Lower leg skin (tissue), 4 donors: ENCODE measurements around the gene FAM151A. TPM values are rescaled to one million over a fixed set of nuclear protein-coding genes. Genes with fewer than 3 reads are reported as not detected.

Experiments used
- DNase-seq, 2 donors: peaks; one replicate each; pipeline ENCODE4 v3.0.0-alpha.2; 2019; ENCODE audit warnings: low spot score in 2 of 2
- H3K4me3 ChIP-seq: fragments of 200-600 bp; sonication (generic); 2 replicates; pipeline ENCODE4 v1.5.1; 2017; ENCODE audit warnings: mild to moderate bottlenecking, low read depth; ENCODE audit not compliant: poor library complexity, severe bottlenecking
- POLR2A ChIP-seq, 2 donors: fragments of 450-650 bp; IDR thresholded peaks; one replicate each; pipeline ENCODE4 v1.6.1; 2016 to 2017; ENCODE audit warnings: antibody characterized with exemption in 2 of 2, mild to moderate bottlenecking in 1 of 2, moderate library complexity in 1 of 2
- whole genome bisulfite sequencing, 2 donors: methylation state at CpG; one replicate each; pipeline ENCODE4 v1.1.5; 2018; 5-methylcytosine and 5-hydroxymethylcytosine counted together
- intact Hi-C: fragments of 100-400 bp; cut with DNase I; formaldehyde crosslinking; loops from one replicate; pipeline ENCODE4 v1.15.0; 2023; ENCODE audit warnings: low total_unique reads
- total RNA-seq, 4 donors: library from RNA; depleted of rRNA; stranded (reverse); fragments of >200 nt; gene quantifications; one replicate each; pipeline ENCODE4 v1.1.0, GENCODE V29; 2016
- TF ChIP-seq, protein P1 (sequence below), 3 donors: fragments of 450-650 bp; IDR thresholded peaks; one replicate each; pipeline ENCODE4 v1.5.1; 2016; ENCODE audit warnings: antibody characterized with exemption in 3 of 3, mild to moderate bottlenecking in 3 of 3, moderate library complexity in 2 of 3

Gene FAM151A
- total RNA-seq, 4 donors from 2014 or later = not detected

DNA sequence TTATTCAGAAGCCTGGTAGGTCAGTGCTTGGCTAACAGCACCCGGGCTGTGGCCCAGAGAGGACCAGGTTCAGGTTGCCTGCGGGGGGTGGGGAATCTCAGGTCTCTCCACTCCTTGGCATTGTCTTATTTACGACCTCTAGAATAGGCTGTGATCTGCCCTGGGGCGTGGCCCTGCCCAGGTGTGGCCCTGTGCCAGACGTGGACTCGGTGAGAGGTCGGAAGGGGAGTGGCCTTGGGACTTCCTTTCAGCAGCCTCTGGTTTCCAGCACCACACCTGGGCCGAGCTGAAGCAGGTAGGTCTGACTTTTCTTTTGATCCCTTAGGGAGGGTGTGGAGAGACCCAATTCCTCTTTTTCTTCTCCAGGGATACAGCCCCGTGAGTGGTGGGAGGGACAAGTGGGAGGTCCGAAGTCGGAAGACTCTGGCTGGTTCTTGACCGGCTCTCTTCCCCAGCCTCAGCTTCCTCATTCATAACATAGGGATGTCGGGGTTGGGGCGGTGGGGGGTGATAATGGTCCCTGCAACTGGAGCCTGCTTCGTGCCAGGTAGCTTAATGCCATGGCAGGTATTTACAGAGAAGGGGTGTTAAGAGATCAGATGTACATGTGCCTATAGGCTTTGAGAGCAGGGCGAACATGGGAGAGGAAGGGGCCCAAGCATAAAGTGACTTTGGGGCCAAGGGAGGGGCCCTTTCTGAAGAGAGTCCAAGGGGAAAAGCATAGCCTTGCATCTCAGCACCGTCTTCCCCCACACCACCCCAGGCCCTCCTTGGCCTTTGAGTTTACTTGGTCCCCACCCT, 58.8 kb downstream of the FAM151A start:
- intact Hi-C loops = no loop called here
- DNase-seq = no peak
- TF ChIP-seq, protein P1, sequence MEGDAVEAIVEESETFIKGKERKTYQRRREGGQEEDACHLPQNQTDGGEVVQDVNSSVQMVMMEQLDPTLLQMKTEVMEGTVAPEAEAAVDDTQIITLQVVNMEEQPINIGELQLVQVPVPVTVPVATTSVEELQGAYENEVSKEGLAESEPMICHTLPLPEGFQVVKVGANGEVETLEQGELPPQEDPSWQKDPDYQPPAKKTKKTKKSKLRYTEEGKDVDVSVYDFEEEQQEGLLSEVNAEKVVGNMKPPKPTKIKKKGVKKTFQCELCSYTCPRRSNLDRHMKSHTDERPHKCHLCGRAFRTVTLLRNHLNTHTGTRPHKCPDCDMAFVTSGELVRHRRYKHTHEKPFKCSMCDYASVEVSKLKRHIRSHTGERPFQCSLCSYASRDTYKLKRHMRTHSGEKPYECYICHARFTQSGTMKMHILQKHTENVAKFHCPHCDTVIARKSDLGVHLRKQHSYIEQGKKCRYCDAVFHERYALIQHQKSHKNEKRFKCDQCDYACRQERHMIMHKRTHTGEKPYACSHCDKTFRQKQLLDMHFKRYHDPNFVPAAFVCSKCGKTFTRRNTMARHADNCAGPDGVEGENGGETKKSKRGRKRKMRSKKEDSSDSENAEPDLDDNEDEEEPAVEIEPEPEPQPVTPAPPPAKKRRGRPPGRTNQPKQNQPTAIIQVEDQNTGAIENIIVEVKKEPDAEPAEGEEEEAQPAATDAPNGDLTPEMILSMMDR (IDR thresholded peaks at IDR 0.05) = no peak
- no peak for TF ChIP-seq POLR2A (IDR thresholded peaks at IDR 0.05)
- no peak overlapping the region for H3K4me3 ChIP-seq
- 62 to 65% methylated on average over 17 of the region's 17 CpGs for WGBS, 2 donors

DNA sequence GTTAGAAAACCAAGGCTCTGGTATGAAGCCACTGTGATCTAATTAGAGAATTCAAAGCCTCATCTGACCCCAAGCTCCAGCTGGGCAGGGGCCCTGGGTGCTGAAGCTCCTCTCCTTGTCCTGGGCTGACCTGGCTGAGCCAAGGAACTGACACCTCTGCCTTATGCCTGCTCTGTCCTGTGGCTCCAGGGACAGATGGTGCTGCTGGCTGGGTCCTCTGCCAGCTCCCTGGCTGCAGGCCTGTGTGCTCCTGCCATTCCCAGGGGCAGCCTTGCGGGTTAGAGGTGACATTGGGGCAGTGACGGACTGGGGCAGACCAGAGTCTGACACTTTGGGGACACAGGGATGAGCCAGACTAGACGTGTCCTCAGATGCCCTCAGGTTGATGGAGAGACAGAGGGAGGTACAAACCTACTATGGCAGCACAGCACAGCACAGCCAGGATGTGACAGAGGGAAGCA, 63.5 kb downstream of the FAM151A start:
- H3K4me3 ChIP-seq = no peak overlapping the region
- no peak for TF ChIP-seq POLR2A (IDR thresholded peaks at IDR 0.05)
- TF ChIP-seq, protein P1 (IDR thresholded peaks at IDR 0.05) = no peak
- DNase-seq = peak in 1 of 2 donors; percentile 80
- WGBS, 2 donors = 57 to 90% methylated on average over 2 to 3 of the region's 3 CpGs
- intact Hi-C loops = no loop called here

Other genes starting within 250 kb of the FAM151A start
- 10 to 100 TPM; 19.3 to 40.5 (median 31.3) TPM for gene SSBP3, start 217.1 kb downstream of the FAM151A start, total RNA-seq
- 1 to 10 TPM; 1.9 to 3.9 (median 2.2) TPM for gene ACOT11, start 75.3 kb downstream of the FAM151A start, total RNA-seq
- 1 to 10 TPM in 3 of 4 donors, under 1 TPM in 1; 0.65 to 3.0 (median 2.0) TPM for gene MROH7, start 18.3 kb upstream of the FAM151A start, total RNA-seq
- 10 to 100 TPM; 15.7 to 21.2 (median 18.3) TPM for gene TTC4, start 92.3 kb upstream of the FAM151A start, total RNA-seq
- gene PARS2, start 141.0 kb upstream of the FAM151A start, total RNA-seq = 1 to 10 TPM; 4.0 to 7.7 (median 5.1) TPM
- 10 to 100 TPM; 49.1 to 76.6 (median 65.7) TPM for gene TTC22, start 177.8 kb upstream of the FAM151A start, total RNA-seq